GM12878 (cell line): ENCODE data around the gene ATRN.

ENCODE experiments used
- ATF3 ChIP-seq: IDR thresholded peaks from 2 replicates; pipeline ENCODE4 v1.6.1; 2011; ENCODE audit warnings: low read depth, mild to moderate bottlenecking, low read length, moderate library complexity, borderline replicate concordance; ENCODE audit errors: extremely low read depth
- CTCF ChIP-seq, 3 experiments: IDR thresholded peaks in 2 of 3; conservative IDR thresholded peaks in 1 of 3; 2 replicates each; pipeline ENCODE4 v1.5.1; 2011; ENCODE audit warnings: low read depth in 3 of 3, low read length in 3 of 3, mild to moderate bottlenecking in 3 of 3, control low read depth in 2 of 3, moderate library complexity in 2 of 3, inconsistent platforms in 1 of 3, mixed read lengths in 1 of 3; ENCODE audit not compliant: control insufficient read depth in 2 of 3, insufficient read depth in 1 of 3; ENCODE audit errors: extremely low read depth in 1 of 3
- ETV6 ChIP-seq, 2 experiments: fragments of 450-650 bp in 1 of 2; IDR thresholded peaks in 1 of 2; conservative IDR thresholded peaks in 1 of 2; 2 replicates each; pipeline ENCODE4 v1.6.1; 2014; ENCODE audit warnings: antibody characterized with exemption in 1 of 2, borderline replicate concordance in 1 of 2, low read depth in 1 of 2, mild to moderate bottlenecking in 1 of 2, moderate library complexity in 1 of 2
- GATAD2B ChIP-seq: fragments of 450-650 bp; conservative IDR thresholded peaks from 2 replicates; pipeline ENCODE4 v1.6.1; 2017; ENCODE audit warnings: low read depth, mild to moderate bottlenecking, moderate library complexity
- MXI1 ChIP-seq: fragments of 150-350 bp; IDR thresholded peaks from 2 replicates; pipeline ENCODE4 v1.6.1; 2011; ENCODE audit warnings: low read depth, mild to moderate bottlenecking, inconsistent platforms, low read length, improper control_type of control experiment
- MYC ChIP-seq: IDR thresholded peaks from 2 replicates; pipeline ENCODE4 v1.6.1; 2011; ENCODE audit warnings: mild to moderate bottlenecking, low read length, moderate library complexity, inconsistent platforms; ENCODE audit not compliant: insufficient read depth, insufficient replicate concordance, insufficient read length, severe bottlenecking
- POLR2A ChIP-seq: IDR thresholded peaks from 2 replicates; pipeline ENCODE4 v1.6.1; 2011; ENCODE audit warnings: low read depth, mild to moderate bottlenecking, low read length
- SMAD1 ChIP-seq: fragments of 450-650 bp; IDR thresholded peaks from 2 replicates; pipeline ENCODE4 v1.6.1; 2018; ENCODE audit warnings: mild to moderate bottlenecking, low read depth; ENCODE audit not compliant: partially characterized antibody
- ZNF24 ChIP-seq: fragments of 450-650 bp; IDR thresholded peaks from 2 replicates; pipeline ENCODE4 v1.6.1; 2017; ENCODE audit warnings: antibody characterized with exemption, mild to moderate bottlenecking

- TF ChIP-seq GATAD2B (no peak), POLR2A (no peak), CTCF (IDR thresholded peaks at IDR 0.05 in 2 of 3, conservative IDR thresholded peaks at IDR 0.05 in 1 of 3; ENCODE audit: control insufficient read depth in 2 of 3, extremely low read depth in 1 of 3, insufficient read depth in 1 of 3, low read depth in 3 of 3, low read length in 3 of 3) (no peak), ZNF24 (no peak), MYC (no peak), SMAD1 (no peak), MXI1 (no peak), ETV6 (conservative IDR thresholded peaks at IDR 0.05 in 1 of 2, IDR thresholded peaks at IDR 0.05 in 1 of 2; ENCODE audit: borderline replicate concordance in 1 of 2, low read depth in 1 of 2) (no peak), ATF3 (no peak)
Measured at GRCh38 chr20:3635346-3635745, 164.5 kb downstream of the ATRN start.
